ENCODE data around the gene IL1RL1. TPM values are rescaled to one million over a fixed set of nuclear protein-coding genes. Genes with fewer than 3 reads are reported as not detected.

Gene IL1RL1
- total RNA-seq, 2 experiments from 2014 or later = 0.09 to 0.20 TPM

- Mint-ChIP-seq H3K4me3 (no peak overlapping the region), H3K4me1 (ENCODE audit: low read depth) (peaks cover 8% of the 10 kb centered on the region), H3K36me3 (ENCODE audit: low read depth) (no peaks in the 10 kb centered on the region), H3K27ac (no peak overlapping the region), H3K9me3 (no peaks in the 10 kb centered on the region), H3K27me3 (no peaks in the 10 kb centered on the region)
- CTCF ChIA-PET = interaction anchor here (0.9 to 2.6 kb wide), 2 partner anchors 34 to 95 kb away, joined by 4 to 9 read pairs; no protein-coding TSS in a partner anchor
- POLR2A ChIA-PET = no interaction called here
- ATAC-seq (no peak), DNase-seq (no peak)
- TF ChIP-seq CTCF (IDR thresholded peaks at IDR 0.05) = no peak
- intact Hi-C loops (cut with micrococcal nuclease) = no loop called here
Measured at GRCh38 chr2:102335871-102336366, 24.6 kb downstream of the IL1RL1 start.

DNA sequence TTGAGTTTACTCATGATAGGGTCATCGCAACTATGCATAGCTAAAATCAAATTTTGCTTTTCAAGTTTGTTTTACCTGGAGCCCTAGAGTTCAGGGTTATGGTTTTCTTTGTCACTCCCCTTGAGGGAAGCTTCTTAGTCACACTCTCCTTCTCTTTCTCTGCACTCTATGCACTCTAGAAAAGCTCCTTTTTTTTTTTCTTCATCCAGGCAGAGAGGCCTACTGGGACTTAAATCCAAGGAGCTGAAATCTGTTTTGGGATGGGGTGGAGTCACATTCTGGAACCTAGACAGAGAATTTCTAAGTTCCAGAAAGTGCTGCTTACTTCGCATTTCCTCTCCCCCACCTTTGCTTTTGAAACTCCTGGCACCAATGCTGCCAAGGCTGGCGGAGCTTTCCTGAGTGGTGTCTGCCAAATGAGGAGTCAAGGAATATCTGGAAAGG lies 25.2 kb downstream of the IL1RL1 start:
- intact Hi-C loops (cut with micrococcal nuclease) = no loop called here
- no peak overlapping the region for H3K4me3 Mint-ChIP-seq
- no peak for TF ChIP-seq CTCF (IDR thresholded peaks at IDR 0.05)

DNA sequence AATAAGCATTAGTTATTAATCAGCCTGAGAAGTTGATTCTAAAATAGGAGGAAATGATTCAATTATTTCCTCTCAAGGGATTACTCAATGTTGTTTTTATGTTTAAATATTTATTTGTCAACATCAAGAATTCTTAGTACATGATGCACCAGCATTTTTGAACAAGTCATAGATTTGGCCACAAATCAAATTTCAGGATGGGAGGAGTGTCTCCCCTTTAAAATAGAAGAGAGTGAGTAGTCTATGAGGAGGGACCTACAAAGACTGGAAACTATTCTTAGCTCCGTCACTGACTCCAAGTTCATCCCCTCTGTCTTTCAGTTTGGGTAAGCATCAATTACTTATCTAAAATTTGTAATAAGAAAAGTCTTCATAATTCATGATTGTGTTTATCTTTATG lies 25.6 kb downstream of the IL1RL1 start:
- ChIA-PET CTCF (interaction anchor here (0.7 to 2.6 kb wide), 4 partner anchors 24 to 96 kb away, joined by 3 to 9 read pairs (median 4); no protein-coding TSS in a partner anchor), POLR2A (no interaction called here)
- Mint-ChIP-seq H3K27ac (no peak overlapping the region), H3K4me1 (ENCODE audit: low read depth) (peaks cover 8% of the 10 kb centered on the region), H3K27me3 (no peaks in the 10 kb centered on the region), H3K36me3 (ENCODE audit: low read depth) (no peaks in the 10 kb centered on the region), H3K4me3 (no peak overlapping the region), H3K9me3 (no peaks in the 10 kb centered on the region)
- intact Hi-C loops (cut with micrococcal nuclease) = no loop called here
- DNase-seq = no peak
- no peak for ATAC-seq
- TF ChIP-seq CTCF (IDR thresholded peaks at IDR 0.05) = no peak

More for the DNA sequence above, 25.2 kb downstream of the IL1RL1 start:
- no peaks in the 10 kb centered on the region for H3K27me3 Mint-ChIP-seq
- H3K4me1 Mint-ChIP-seq (ENCODE audit: low read depth) = peaks cover 8% of the 10 kb centered on the region
- CTCF ChIA-PET = interaction anchor here (0.9 to 2.6 kb wide), 3 partner anchors 24 to 96 kb away, joined by 3 to 9 read pairs (median 4); no protein-coding TSS in a partner anchor
- DNase-seq = no peak
- H3K9me3 Mint-ChIP-seq = no peaks in the 10 kb centered on the region
- no peak for ATAC-seq
- POLR2A ChIA-PET = no interaction called here
- no peaks in the 10 kb centered on the region for H3K36me3 Mint-ChIP-seq (ENCODE audit: low read depth)
- no peak overlapping the region for H3K27ac Mint-ChIP-seq

- Mint-ChIP-seq H3K27ac (no peak overlapping the region), H3K36me3 (ENCODE audit: low read depth) (no peaks in the 10 kb centered on the region), H3K27me3 (no peaks in the 10 kb centered on the region), H3K4me3 (no peak overlapping the region), H3K4me1 (ENCODE audit: low read depth) (peaks cover 8% of the 10 kb centered on the region), H3K9me3 (no peaks in the 10 kb centered on the region)
- intact Hi-C loops (cut with micrococcal nuclease) = no loop called here
- ChIA-PET POLR2A (no interaction called here), CTCF (interaction anchor here (0.7 to 1.0 kb wide), 2 partner anchors 25 to 70 kb away, joined by 3 read pairs; no protein-coding TSS in a partner anchor)
- DNase-seq (peak; percentile 30), ATAC-seq (peak; percentile 66)
- TF ChIP-seq CTCF (IDR thresholded peaks at IDR 0.05) = no peak
Measured at GRCh38 chr2:102337481-102338386, 26.4 kb downstream of the IL1RL1 start.

- DNase-seq (no peak), ATAC-seq (no peak)
- Mint-ChIP-seq H3K4me1 (ENCODE audit: low read depth) (peaks cover 8% of the 10 kb centered on the region), H3K9me3 (no peaks in the 10 kb centered on the region), H3K27ac (no peak overlapping the region), H3K27me3 (no peaks in the 10 kb centered on the region), H3K4me3 (no peak overlapping the region), H3K36me3 (ENCODE audit: low read depth) (no peaks in the 10 kb centered on the region)
- TF ChIP-seq CTCF (IDR thresholded peaks at IDR 0.05) = no peak
- CTCF ChIA-PET = interaction anchor here (0.7 to 0.9 kb wide), 3 partner anchors 15 to 457 kb away, joined by 3 read pairs; partner anchors contain the start of gene IL18R1
- intact Hi-C loops (cut with micrococcal nuclease) = no loop called here
- POLR2A ChIA-PET = interaction anchor here (0.6 kb wide), 1 partner anchor 15 kb away, joined by 3 read pairs; the partner anchor contains the start of gene IL18R1
Measured at GRCh38 chr2:102340778-102341177, 29.4 kb downstream of the IL1RL1 start.
